Esophagus squamous epithelium (tissue), 4 donors: ENCODE measurements around the gene HIBCH.

Experiments used
- CTCF ChIP-seq, 6 experiments: fragments of 450-650 bp in 4 of 6; fragments of 200-600 bp in 2 of 6; sonication (generic) in 2 of 6; IDR thresholded peaks; one replicate each; pipeline ENCODE4 v1.5.1; 2016 to 2019; ENCODE audit warnings: antibody characterized with exemption in 6 of 6, mild to moderate bottlenecking in 4 of 6, moderate library complexity in 4 of 6
- POLR2A ChIP-seq, 4 donors: fragments of 450-650 bp; IDR thresholded peaks; one replicate each; pipeline ENCODE4 v1.6.1; 2017; ENCODE audit warnings: antibody characterized with exemption in 4 of 4, mild to moderate bottlenecking in 4 of 4, moderate library complexity in 3 of 4

- TF ChIP-seq CTCF (IDR thresholded peaks at IDR 0.05) (no peak), POLR2A (IDR thresholded peaks at IDR 0.05) (no peak)
Observed at GRCh38 chr2:190158798-190159434, 160.7 kb downstream of the HIBCH start.
